ENCODE results near the gene TRMT61A. TPM values are rescaled to one million over a fixed set of nuclear protein-coding genes. Genes with fewer than 3 reads are reported as not detected.
A peak's percentile ranks its signal among the peaks of the same experiment; 100 is the strongest.

Gene TRMT61A
- total and polyA plus RNA-seq, 2 of the 13 experiments (the other 11 are each of a cell fraction or from before 2014, with no cell fraction given) = 6.5 to 13.6 TPM

DNA sequence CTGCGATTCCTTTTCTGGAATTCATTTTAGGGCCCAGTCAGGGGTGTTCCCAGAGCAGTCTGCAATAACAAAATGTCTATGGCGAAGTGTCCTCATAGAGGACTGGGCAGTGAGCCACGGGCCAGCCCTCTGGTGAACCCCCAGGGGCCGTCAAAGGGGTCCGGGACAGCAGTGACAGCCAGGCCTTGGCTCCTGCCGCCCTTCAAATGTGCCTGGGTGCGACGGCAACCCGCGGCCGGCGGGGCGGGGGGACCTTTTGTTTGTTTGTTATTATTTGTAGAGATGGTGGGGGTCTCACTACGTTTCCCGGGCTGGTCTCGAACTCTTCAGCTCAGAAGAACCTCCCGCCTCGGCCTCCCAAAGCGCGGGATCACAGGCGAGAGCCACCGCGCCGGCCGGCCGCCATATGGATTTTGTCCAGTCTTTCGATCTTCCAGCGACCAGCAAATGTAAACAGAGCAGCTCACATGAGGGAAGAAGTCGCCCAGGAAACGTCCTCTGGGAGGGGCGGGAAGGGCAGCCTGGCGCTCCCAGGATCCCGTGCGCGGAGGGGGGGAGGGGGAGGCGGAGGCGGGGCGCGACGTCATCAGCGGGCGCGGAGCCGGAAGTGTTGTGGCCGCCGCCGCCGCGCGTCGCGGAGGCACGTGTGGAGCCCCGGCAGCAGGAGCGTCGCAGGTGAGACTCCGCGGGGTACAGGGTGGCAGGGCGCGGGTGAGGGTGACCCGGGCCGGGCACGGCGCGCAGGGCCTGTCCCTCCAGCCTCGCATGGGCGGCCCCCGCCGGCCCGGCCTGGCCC is at the start of gene TRMT61A (continued):
- TF ChIP-seq, protein P1, sequence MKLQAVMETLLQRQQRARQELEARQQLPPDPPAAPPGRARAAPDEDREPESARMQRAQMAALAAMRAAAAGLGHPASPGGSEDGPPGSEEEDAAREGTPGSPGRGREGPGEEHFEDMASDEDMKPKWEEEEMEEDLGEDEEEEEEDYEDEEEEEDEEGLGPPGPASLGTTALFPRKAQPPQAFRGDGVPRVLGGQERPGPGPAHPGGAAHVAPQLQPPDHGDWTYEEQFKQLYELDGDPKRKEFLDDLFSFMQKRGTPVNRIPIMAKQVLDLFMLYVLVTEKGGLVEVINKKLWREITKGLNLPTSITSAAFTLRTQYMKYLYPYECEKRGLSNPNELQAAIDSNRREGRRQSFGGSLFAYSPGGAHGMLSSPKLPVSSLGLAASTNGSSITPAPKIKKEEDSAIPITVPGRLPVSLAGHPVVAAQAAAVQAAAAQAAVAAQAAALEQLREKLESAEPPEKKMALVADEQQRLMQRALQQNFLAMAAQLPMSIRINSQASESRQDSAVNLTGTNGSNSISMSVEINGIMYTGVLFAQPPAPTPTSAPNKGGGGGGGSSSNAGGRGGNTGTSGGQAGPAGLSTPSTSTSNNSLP (IDR thresholded peaks at IDR 0.05; ENCODE audit: low read depth, low read length) = no peak
- TF ChIP-seq KMT2B (CRISPR knock-in tag; IDR thresholded peaks at IDR 0.05) (0 out of 2 replicates have a peak, but pooled peaks have one; percentile 30), MATR3 (CRISPR knock-in tag; IDR thresholded peaks at IDR 0.05) (no peak), IRF2 (CRISPR knock-in tag; IDR thresholded peaks at IDR 0.05) (no peak; the same call in 1 of the 2 replicates), ZC3H4 (CRISPR knock-in tag; IDR thresholded peaks at IDR 0.05; ENCODE audit: borderline replicate concordance) (no peak), SYNCRIP (IDR thresholded peaks at IDR 0.05; ENCODE audit: insufficient read depth, low read depth, low read length) (no peak), ZNF841 (CRISPR knock-in tag; IDR thresholded peaks at IDR 0.05; ENCODE audit: borderline replicate concordance) (no peak)
- TF ChIP-seq, protein P2, sequence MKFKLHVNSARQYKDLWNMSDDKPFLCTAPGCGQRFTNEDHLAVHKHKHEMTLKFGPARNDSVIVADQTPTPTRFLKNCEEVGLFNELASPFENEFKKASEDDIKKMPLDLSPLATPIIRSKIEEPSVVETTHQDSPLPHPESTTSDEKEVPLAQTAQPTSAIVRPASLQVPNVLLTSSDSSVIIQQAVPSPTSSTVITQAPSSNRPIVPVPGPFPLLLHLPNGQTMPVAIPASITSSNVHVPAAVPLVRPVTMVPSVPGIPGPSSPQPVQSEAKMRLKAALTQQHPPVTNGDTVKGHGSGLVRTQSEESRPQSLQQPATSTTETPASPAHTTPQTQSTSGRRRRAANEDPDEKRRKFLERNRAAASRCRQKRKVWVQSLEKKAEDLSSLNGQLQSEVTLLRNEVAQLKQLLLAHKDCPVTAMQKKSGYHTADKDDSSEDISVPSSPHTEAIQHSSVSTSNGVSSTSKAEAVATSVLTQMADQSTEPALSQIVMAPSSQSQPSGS (CRISPR knock-in tag; IDR thresholded peaks at IDR 0.05) = no peak; the same call in 1 of the 2 replicates
- TF ChIP-seq, protein P3, sequence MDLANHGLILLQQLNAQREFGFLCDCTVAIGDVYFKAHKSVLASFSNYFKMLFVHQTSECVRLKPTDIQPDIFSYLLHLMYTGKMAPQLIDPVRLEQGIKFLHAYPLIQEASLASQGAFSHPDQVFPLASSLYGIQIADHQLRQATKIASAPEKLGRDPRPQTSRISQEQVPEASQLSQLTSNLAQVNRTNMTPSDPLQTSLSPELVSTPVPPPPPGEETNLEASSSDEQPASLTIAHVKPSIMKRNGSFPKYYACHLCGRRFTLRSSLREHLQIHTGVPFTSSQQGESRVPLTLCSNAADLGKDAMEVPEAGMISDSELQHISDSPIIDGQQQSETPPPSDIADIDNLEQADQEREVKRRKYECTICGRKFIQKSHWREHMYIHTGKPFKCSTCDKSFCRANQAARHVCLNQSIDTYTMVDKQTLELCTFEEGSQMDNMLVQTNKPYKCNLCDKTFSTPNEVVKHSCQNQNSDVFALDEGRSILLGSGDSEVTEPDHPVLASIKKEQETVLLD (CRISPR knock-in tag; IDR thresholded peaks at IDR 0.05; ENCODE audit: low read depth) = no peak
- TF ChIP-seq, protein P4, sequence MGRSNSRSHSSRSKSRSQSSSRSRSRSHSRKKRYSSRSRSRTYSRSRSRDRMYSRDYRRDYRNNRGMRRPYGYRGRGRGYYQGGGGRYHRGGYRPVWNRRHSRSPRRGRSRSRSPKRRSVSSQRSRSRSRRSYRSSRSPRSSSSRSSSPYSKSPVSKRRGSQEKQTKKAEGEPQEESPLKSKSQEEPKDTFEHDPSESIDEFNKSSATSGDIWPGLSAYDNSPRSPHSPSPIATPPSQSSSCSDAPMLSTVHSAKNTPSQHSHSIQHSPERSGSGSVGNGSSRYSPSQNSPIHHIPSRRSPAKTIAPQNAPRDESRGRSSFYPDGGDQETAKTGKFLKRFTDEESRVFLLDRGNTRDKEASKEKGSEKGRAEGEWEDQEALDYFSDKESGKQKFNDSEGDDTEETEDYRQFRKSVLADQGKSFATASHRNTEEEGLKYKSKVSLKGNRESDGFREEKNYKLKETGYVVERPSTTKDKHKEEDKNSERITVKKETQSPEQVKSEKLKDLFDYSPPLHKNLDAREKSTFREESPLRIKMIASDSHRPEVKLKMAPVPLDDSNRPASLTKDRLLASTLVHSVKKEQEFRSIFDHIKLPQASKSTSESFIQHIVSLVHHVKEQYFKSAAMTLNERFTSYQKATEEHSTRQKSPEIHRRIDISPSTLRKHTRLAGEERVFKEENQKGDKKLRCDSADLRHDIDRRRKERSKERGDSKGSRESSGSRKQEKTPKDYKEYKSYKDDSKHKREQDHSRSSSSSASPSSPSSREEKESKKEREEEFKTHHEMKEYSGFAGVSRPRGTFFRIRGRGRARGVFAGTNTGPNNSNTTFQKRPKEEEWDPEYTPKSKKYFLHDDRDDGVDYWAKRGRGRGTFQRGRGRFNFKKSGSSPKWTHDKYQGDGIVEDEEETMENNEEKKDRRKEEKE (IDR thresholded peaks at IDR 0.05) = no peak
- TF ChIP-seq, protein P5, sequence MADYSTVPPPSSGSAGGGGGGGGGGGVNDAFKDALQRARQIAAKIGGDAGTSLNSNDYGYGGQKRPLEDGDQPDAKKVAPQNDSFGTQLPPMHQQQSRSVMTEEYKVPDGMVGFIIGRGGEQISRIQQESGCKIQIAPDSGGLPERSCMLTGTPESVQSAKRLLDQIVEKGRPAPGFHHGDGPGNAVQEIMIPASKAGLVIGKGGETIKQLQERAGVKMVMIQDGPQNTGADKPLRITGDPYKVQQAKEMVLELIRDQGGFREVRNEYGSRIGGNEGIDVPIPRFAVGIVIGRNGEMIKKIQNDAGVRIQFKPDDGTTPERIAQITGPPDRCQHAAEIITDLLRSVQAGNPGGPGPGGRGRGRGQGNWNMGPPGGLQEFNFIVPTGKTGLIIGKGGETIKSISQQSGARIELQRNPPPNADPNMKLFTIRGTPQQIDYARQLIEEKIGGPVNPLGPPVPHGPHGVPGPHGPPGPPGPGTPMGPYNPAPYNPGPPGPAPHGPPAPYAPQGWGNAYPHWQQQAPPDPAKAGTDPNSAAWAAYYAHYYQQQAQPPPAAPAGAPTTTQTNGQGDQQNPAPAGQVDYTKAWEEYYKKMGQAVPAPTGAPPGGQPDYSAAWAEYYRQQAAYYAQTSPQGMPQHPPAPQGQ (CRISPR knock-in tag; IDR thresholded peaks at IDR 0.05; ENCODE audit: borderline replicate concordance) = no peak
- TF ChIP-seq, protein P6, sequence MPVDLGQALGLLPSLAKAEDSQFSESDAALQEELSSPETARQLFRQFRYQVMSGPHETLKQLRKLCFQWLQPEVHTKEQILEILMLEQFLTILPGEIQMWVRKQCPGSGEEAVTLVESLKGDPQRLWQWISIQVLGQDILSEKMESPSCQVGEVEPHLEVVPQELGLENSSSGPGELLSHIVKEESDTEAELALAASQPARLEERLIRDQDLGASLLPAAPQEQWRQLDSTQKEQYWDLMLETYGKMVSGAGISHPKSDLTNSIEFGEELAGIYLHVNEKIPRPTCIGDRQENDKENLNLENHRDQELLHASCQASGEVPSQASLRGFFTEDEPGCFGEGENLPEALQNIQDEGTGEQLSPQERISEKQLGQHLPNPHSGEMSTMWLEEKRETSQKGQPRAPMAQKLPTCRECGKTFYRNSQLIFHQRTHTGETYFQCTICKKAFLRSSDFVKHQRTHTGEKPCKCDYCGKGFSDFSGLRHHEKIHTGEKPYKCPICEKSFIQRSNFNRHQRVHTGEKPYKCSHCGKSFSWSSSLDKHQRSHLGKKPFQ (CRISPR knock-in tag; IDR thresholded peaks at IDR 0.05; ENCODE audit: insufficient replicate concordance) = no peak
- TF ChIP-seq, protein P7, sequence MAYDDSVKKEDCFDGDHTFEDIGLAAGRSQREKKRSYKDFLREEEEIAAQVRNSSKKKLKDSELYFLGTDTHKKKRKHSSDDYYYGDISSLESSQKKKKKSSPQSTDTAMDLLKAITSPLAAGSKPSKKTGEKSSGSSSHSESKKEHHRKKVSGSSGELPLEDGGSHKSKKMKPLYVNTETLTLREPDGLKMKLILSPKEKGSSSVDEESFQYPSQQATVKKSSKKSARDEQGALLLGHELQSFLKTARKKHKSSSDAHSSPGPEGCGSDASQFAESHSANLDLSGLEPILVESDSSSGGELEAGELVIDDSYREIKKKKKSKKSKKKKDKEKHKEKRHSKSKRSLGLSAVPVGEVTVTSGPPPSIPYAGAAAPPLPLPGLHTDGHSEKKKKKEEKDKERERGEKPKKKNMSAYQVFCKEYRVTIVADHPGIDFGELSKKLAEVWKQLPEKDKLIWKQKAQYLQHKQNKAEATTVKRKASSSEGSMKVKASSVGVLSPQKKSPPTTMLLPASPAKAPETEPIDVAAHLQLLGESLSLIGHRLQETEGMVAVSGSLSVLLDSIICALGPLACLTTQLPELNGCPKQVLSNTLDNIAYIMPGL (CRISPR knock-in tag; IDR thresholded peaks at IDR 0.05; ENCODE audit: borderline replicate concordance in 1 of 2, low read depth in 1 of 2) = peak in 1 of 2 experiments; percentile 47; a peak in 2 of 4 replicates
